WTC11 (cell line): ENCODE results near the gene TLE4. TPM values are rescaled to one million over a fixed set of nuclear protein-coding genes. Genes with fewer than 3 reads are reported as not detected.
A peak's percentile ranks its signal among the peaks of the same experiment; 100 is the strongest.
"Not testable (repeated sequence)": the region's sequence is repeated elsewhere in the genome, so short reads cannot be mapped to it uniquely, and the experiment has no call there.

ENCODE experiments used
- ATAC-seq: fragments of 200-7000 bp; cut with Tn5 transposase; 2 replicates; pipeline ENCODE4 v1.10.0; 2021; ENCODE audit warnings: mild to moderate bottlenecking, moderate library complexity
- CTCF ChIA-PET: fragments of 300-600 bp; sonication (Branson Sonifier 250); formaldehyde crosslinking; loops from one replicate; lab custom pipeline; 2021; ENCODE audit warnings: antibody characterized with exemption; lab: Charles Lee
- POLR2A ChIA-PET: fragments of 350-600 bp; sonication (Branson Sonifier 250); formaldehyde crosslinking; loops from one replicate; lab custom pipeline; 2021; ENCODE audit warnings: antibody characterized with exemption; lab: Charles Lee
- DNase-seq: peaks from one replicate; pipeline ENCODE4 v3.0.0; 2021; ENCODE audit warnings: low spot score
- H3K27ac Mint-ChIP-seq: 2 replicates; pipeline ENCODE4 v1.8.0; 2021; ENCODE audit warnings: mixed read lengths
- H3K27me3 Mint-ChIP-seq: 2 replicates; pipeline ENCODE4 v1.8.0; 2021; ENCODE audit warnings: low read depth, mild to moderate bottlenecking, moderate library complexity, mixed read lengths
- H3K36me3 Mint-ChIP-seq: 2 replicates; pipeline ENCODE4 v1.8.0; 2021; ENCODE audit warnings: mixed read lengths
- H3K4me1 Mint-ChIP-seq: 2 replicates; pipeline ENCODE4 v1.8.0; 2022; ENCODE audit warnings: mixed read lengths
- H3K4me3 Mint-ChIP-seq: 2 replicates; pipeline ENCODE4 v1.8.0; 2021; ENCODE audit warnings: mild to moderate bottlenecking, moderate library complexity, mixed read lengths
- H3K9me3 Mint-ChIP-seq: 2 replicates; pipeline ENCODE4 v1.8.0; 2021; ENCODE audit warnings: mixed read lengths
- ARID4B ChIP-seq: sonication (generic); formaldehyde crosslinking; IDR thresholded peaks from 2 replicates; pipeline ENCODE4 v1.8.0; 2023; ENCODE audit warnings: missing genetic modification reagents, mild to moderate bottlenecking, borderline replicate concordance
- CDX4 ChIP-seq: fragments of 250-450 bp; sonication (Bioruptor Pico); IDR thresholded peaks from 2 replicates; pipeline ENCODE4 v1.9.0; 2021; ENCODE audit warnings: moderate library complexity, mild to moderate bottlenecking, inconsistent platforms, borderline replicate concordance
- CREM ChIP-seq: sonication (generic); formaldehyde crosslinking; IDR thresholded peaks from 2 replicates; pipeline ENCODE4 v1.8.1; 2022; ENCODE audit warnings: mild to moderate bottlenecking, missing genetic modification reagents, moderate library complexity
- ESRRA ChIP-seq: sonication (generic); formaldehyde crosslinking; IDR thresholded peaks from 2 replicates; pipeline ENCODE4 v1.8.1; 2022; ENCODE audit warnings: mild to moderate bottlenecking, missing genetic modification reagents, borderline replicate concordance
- GRHL2 ChIP-seq: fragments of 250-450 bp; sonication (Bioruptor Pico); IDR thresholded peaks from 2 replicates; pipeline ENCODE4 v1.8.0; 2022; ENCODE audit warnings: mild to moderate bottlenecking, moderate library complexity; ENCODE audit not compliant: insufficient replicate concordance, severe bottlenecking
- IRF2 ChIP-seq: sonication (generic); formaldehyde crosslinking; IDR thresholded peaks from 2 replicates; pipeline ENCODE4 v1.8.0; 2022; ENCODE audit warnings: low read depth, missing genetic modification reagents, borderline replicate concordance
- MXD4 ChIP-seq: fragments of 250-450 bp; sonication (Bioruptor Pico); IDR thresholded peaks from 2 replicates; pipeline ENCODE4 v1.8.0; 2021; ENCODE audit warnings: mild to moderate bottlenecking, moderate library complexity, borderline replicate concordance
- NFATC4 ChIP-seq: fragments of 250-450 bp; sonication (Bioruptor Pico); IDR thresholded peaks from 2 replicates; pipeline ENCODE4 v1.9.0; 2021; ENCODE audit warnings: mild to moderate bottlenecking
- NFE2L1 ChIP-seq: sonication (generic); formaldehyde crosslinking; IDR thresholded peaks from 2 replicates; pipeline ENCODE4 v1.8.1; 2023; ENCODE audit warnings: missing genetic modification reagents
- NFYB ChIP-seq: sonication (generic); formaldehyde crosslinking; conservative IDR thresholded peaks from 2 replicates; pipeline ENCODE4 v1.8.0; 2022; ENCODE audit warnings: low read depth, missing genetic modification reagents
- NR3C1 ChIP-seq: sonication (generic); formaldehyde crosslinking; conservative IDR thresholded peaks from 2 replicates; pipeline ENCODE4 v1.8.1; 2023; ENCODE audit warnings: low read depth, mild to moderate bottlenecking, missing genetic modification reagents
- PREB ChIP-seq: sonication (generic); formaldehyde crosslinking; IDR thresholded peaks from 2 replicates; pipeline ENCODE4 v1.8.1; 2022; ENCODE audit warnings: mild to moderate bottlenecking, missing genetic modification reagents, moderate library complexity, borderline replicate concordance
- TEAD1 ChIP-seq: sonication (generic); formaldehyde crosslinking; IDR thresholded peaks from 2 replicates; pipeline ENCODE4 v1.8.0; 2022; ENCODE audit warnings: mild to moderate bottlenecking, missing genetic modification reagents
- TEAD4 ChIP-seq: sonication (generic); formaldehyde crosslinking; IDR thresholded peaks from 2 replicates; pipeline ENCODE4 v1.8.0; 2022; ENCODE audit warnings: mild to moderate bottlenecking, missing genetic modification reagents
- ZMAT4 ChIP-seq: fragments of 250-450 bp; sonication (Bioruptor Pico); IDR thresholded peaks from 2 replicates; pipeline ENCODE4 v1.9.0; 2021; ENCODE audit warnings: mild to moderate bottlenecking
- ZNF219 ChIP-seq: sonication (generic); formaldehyde crosslinking; IDR thresholded peaks from 2 replicates; pipeline ENCODE4 v1.8.0; 2023; ENCODE audit warnings: missing genetic modification reagents, mild to moderate bottlenecking, borderline replicate concordance
- ZNF317 ChIP-seq: sonication (generic); formaldehyde crosslinking; IDR thresholded peaks from 2 replicates; pipeline ENCODE4 v1.8.1; 2023; ENCODE audit warnings: low read depth, mild to moderate bottlenecking, moderate library complexity, missing genetic modification reagents, borderline replicate concordance
- ZNF416 ChIP-seq: fragments of 250-450 bp; sonication (Bioruptor Pico); IDR thresholded peaks from 2 replicates; pipeline ENCODE4 v1.9.0; 2021; ENCODE audit warnings: mild to moderate bottlenecking, inconsistent platforms
- total RNA-seq: library from RNA; stranded (reverse); gene quantifications from 3 replicates; pipeline ENCODE4 v1.2.3, GENCODE V29; 2021

The TLE4 gene
- total RNA-seq, 1 experiment from 2014 or later: 48.1 TPM

GRCh38 chr9:79651251-79651795 is 79.6 kb downstream of the TLE4 start:
- peak; percentile 78 for ATAC-seq
- peak overlapping the region; percentile 14; the same call in 1 of the 2 replicates for H3K4me3 Mint-ChIP-seq

GRCh38 chr9:79652598-79652997 is 80.8 kb downstream of the TLE4 start:
- Mint-ChIP-seq H3K9me3 (no peaks in the 10 kb centered on the region), H3K4me3 (no peak overlapping the region), H3K4me1 (peaks cover 30% of the 10 kb centered on the region), H3K27ac (peak overlapping the region; percentile 77), H3K27me3 (no peaks in the 10 kb centered on the region), H3K36me3 (peaks cover 11% of the 10 kb centered on the region)
- ChIA-PET POLR2A (no interaction called here), CTCF (no interaction called here)
- DNase-seq: no peak
- peak; percentile 62 for ATAC-seq
- TF ChIP-seq MXD4 (CRISPR knock-in tag) (no peak), PREB (CRISPR knock-in tag) (no peak), NR3C1 (no peak), ZMAT4 (no peak), NFYB (CRISPR knock-in tag) (no peak), TEAD1 (CRISPR knock-in tag) (no peak), GRHL2 (no peak), ARID4B (no peak), TEAD4 (CRISPR knock-in tag) (no peak), NFATC4 (CRISPR knock-in tag) (no peak), ZNF317 (CRISPR knock-in tag) (no peak), ZNF219 (CRISPR knock-in tag) (no peak), CDX4 (no peak), NFE2L1 (CRISPR knock-in tag) (no peak), ZNF416 (CRISPR knock-in tag) (no peak), IRF2 (CRISPR knock-in tag) (no peak)

More at GRCh38 chr9:79651251-79651795, 79.6 kb downstream of the TLE4 start:
- no peak for TF ChIP-seq CREM (CRISPR knock-in tag)
- no peak for TF ChIP-seq ESRRA (CRISPR knock-in tag)
- no peak for TF ChIP-seq CDX4
- TF ChIP-seq, all 79 proteins: peak for 0
- H3K27ac Mint-ChIP-seq: peak overlapping the region; percentile 96
- H3K9me3 Mint-ChIP-seq: no peaks in the 10 kb centered on the region
- POLR2A ChIA-PET: no interaction called here
- H3K27me3 Mint-ChIP-seq: no peaks in the 10 kb centered on the region
- CTCF ChIA-PET: no interaction called here
- peaks cover 30% of the 10 kb centered on the region for H3K4me1 Mint-ChIP-seq
- peaks cover 6% of the 10 kb centered on the region; the same call in 1 of the 2 replicates for H3K36me3 Mint-ChIP-seq
- no peak for DNase-seq

- POLR2A ChIA-PET, H3K27ac Mint-ChIP-seq, CTCF ChIA-PET, H3K9me3 Mint-ChIP-seq, ATAC-seq, DNase-seq, H3K27me3 Mint-ChIP-seq, H3K4me3 Mint-ChIP-seq: not testable (repeated sequence)
- Mint-ChIP-seq H3K4me1 (peaks cover 30% of the 10 kb centered on the region), H3K36me3 (peaks cover 11% of the 10 kb centered on the region)
Measured at GRCh38 chr9:79654591-79655382, 83.0 kb downstream of the TLE4 start.
